ENCODE measurements around the gene CDC42EP4. TPM values are rescaled to one million over a fixed set of nuclear protein-coding genes. Genes with fewer than 3 reads are reported as not detected.
"Not testable (repeated sequence)": the region's sequence is repeated elsewhere in the genome, so short reads cannot be mapped to it uniquely, and the experiment has no call there.

Gene CDC42EP4
- total and polyA plus RNA-seq, 2 donors from 2014 or later: 26.2 to 76.9 TPM

DNA sequence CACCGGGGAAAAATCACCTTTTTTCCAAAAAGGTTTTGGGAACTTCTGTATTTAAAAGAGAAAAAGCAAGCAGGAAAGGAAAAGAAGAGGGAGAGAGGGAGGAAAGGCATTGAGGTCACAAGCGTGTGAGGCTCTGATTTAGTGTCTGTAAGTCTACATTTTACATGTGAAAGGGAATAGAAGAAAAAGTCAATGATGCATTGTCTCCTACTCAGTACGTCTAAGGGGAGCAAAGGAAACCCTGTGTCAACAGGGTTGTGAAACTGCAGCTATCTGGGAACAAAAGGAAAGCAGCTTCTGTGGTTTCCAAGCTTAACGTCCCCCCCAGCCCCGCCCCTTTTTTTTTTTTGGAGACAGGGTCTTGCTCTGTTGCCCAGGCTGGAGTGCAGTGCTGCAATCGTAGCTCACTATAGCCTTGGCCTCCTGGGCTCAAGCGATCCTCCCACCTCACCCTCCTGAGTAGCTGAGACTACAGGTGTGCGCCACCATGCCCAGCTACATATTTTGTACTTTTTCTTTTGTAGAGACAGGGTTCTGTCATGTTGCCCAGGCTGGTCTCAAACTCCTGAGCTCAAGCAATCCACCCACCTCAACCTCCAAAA lies 1.8 kb upstream of the CDC42EP4 start:
- intact Hi-C loops (cut with DNase I): no loop called here
- Histone ChIP-seq H3K9me3 (ENCODE audit: control insufficient read depth in 2 of 3, insufficient read depth in 1 of 3, low read length in 3 of 3) (no peaks in the 10 kb centered on the region), H3K27me3 (ENCODE audit: control insufficient read depth, insufficient read depth, low read length) (no peaks in the 10 kb centered on the region), H3K4me3 (ENCODE audit: low read length in 3 of 3) (no peak overlapping the region), H3K27ac (ENCODE audit: low read depth in 2 of 2, low read length in 2 of 2) (no peak overlapping the region), H3K4me1 (ENCODE audit: control insufficient read depth in 2 of 3, insufficient read depth in 2 of 3, low read depth in 1 of 3, low read length in 3 of 3) (peaks cover 0 to 16% (median 5%) of the 10 kb centered on the region in 3 donors), H3K9ac (ENCODE audit: low read length in 3 of 3) (no peak overlapping the region), H3K36me3 (ENCODE audit: control insufficient read depth in 2 of 3, insufficient read depth in 3 of 3, low read length in 3 of 3) (no peaks in the 10 kb centered on the region)
- DNase-seq (no peak), FAIRE-seq (no peak)
- TF ChIP-seq, protein P1, sequence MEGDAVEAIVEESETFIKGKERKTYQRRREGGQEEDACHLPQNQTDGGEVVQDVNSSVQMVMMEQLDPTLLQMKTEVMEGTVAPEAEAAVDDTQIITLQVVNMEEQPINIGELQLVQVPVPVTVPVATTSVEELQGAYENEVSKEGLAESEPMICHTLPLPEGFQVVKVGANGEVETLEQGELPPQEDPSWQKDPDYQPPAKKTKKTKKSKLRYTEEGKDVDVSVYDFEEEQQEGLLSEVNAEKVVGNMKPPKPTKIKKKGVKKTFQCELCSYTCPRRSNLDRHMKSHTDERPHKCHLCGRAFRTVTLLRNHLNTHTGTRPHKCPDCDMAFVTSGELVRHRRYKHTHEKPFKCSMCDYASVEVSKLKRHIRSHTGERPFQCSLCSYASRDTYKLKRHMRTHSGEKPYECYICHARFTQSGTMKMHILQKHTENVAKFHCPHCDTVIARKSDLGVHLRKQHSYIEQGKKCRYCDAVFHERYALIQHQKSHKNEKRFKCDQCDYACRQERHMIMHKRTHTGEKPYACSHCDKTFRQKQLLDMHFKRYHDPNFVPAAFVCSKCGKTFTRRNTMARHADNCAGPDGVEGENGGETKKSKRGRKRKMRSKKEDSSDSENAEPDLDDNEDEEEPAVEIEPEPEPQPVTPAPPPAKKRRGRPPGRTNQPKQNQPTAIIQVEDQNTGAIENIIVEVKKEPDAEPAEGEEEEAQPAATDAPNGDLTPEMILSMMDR (IDR thresholded peaks at IDR 0.05; ENCODE audit: borderline replicate concordance, extremely low read depth, insufficient read depth): no peak

- H3K9ac ChIP-seq (ENCODE audit: low read length in 3 of 3); H3K27me3 ChIP-seq (ENCODE audit: control insufficient read depth, insufficient read depth, low read length); intact Hi-C loops (cut with DNase I); DNase-seq; H3K36me3 ChIP-seq (ENCODE audit: control insufficient read depth in 2 of 3, insufficient read depth in 3 of 3, low read length in 3 of 3); H3K4me3 ChIP-seq (ENCODE audit: low read length in 3 of 3); FAIRE-seq; H3K9me3 ChIP-seq (ENCODE audit: control insufficient read depth in 2 of 3, insufficient read depth in 1 of 3, low read length in 3 of 3); H3K27ac ChIP-seq (ENCODE audit: low read depth in 2 of 2, low read length in 2 of 2): not testable (repeated sequence)
- peaks cover 0 to 20% (median 7%) of the 10 kb centered on the region in 3 donors for H3K4me1 ChIP-seq (ENCODE audit: control insufficient read depth in 2 of 3, insufficient read depth in 2 of 3, low read depth in 1 of 3, low read length in 3 of 3)
These were observed 1.1 kb upstream of the CDC42EP4 start for GRCh38 chr17:73312887-73313286.

DNA sequence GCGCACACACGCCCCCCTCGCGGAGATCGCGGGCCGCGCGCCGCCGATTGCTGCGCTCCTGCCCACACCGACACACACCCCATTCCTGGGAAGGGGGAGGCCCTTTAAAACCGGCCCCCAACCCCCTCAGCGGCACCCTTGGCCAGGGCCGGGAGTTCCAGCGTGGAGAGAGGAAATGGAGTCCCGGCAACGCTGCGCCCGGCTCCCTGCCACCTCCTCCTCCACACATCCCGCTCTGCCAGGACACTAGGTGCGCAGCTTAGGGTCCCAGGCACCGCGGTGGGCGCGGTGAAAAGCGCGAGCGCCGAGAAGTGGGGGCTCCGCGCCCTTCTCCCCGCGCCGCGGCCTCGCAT lies 397 bp downstream of the CDC42EP4 start:
- DNase-seq (peak in 2 of 5 donors; percentile 37 to 89), FAIRE-seq (no peak)
- TF ChIP-seq, protein P1 (IDR thresholded peaks at IDR 0.05; ENCODE audit: borderline replicate concordance, extremely low read depth, insufficient read depth): no peak
- Histone ChIP-seq H3K4me3 (ENCODE audit: low read length in 3 of 3) (peak overlapping the region; percentile 90 to 95 (median 92)), H3K27me3 (ENCODE audit: control insufficient read depth, insufficient read depth, low read length) (no peaks in the 10 kb centered on the region), H3K9ac (ENCODE audit: low read length in 3 of 3) (peak overlapping the region; percentile 78 to 97 (median 97)), H3K36me3 (ENCODE audit: control insufficient read depth in 2 of 3, insufficient read depth in 3 of 3, low read length in 3 of 3) (no peaks in the 10 kb centered on the region), H3K9me3 (ENCODE audit: control insufficient read depth in 2 of 3, insufficient read depth in 1 of 3, low read length in 3 of 3) (no peaks in the 10 kb centered on the region), H3K27ac (ENCODE audit: low read depth in 2 of 2, low read length in 2 of 2) (peak overlapping the region; percentile 97 to 98), H3K4me1 (ENCODE audit: control insufficient read depth in 2 of 3, insufficient read depth in 2 of 3, low read depth in 1 of 3, low read length in 3 of 3) (peaks cover 0 to 24% (median 15%) of the 10 kb centered on the region in 3 donors)
- intact Hi-C loops (cut with DNase I): no loop called here

DNA sequence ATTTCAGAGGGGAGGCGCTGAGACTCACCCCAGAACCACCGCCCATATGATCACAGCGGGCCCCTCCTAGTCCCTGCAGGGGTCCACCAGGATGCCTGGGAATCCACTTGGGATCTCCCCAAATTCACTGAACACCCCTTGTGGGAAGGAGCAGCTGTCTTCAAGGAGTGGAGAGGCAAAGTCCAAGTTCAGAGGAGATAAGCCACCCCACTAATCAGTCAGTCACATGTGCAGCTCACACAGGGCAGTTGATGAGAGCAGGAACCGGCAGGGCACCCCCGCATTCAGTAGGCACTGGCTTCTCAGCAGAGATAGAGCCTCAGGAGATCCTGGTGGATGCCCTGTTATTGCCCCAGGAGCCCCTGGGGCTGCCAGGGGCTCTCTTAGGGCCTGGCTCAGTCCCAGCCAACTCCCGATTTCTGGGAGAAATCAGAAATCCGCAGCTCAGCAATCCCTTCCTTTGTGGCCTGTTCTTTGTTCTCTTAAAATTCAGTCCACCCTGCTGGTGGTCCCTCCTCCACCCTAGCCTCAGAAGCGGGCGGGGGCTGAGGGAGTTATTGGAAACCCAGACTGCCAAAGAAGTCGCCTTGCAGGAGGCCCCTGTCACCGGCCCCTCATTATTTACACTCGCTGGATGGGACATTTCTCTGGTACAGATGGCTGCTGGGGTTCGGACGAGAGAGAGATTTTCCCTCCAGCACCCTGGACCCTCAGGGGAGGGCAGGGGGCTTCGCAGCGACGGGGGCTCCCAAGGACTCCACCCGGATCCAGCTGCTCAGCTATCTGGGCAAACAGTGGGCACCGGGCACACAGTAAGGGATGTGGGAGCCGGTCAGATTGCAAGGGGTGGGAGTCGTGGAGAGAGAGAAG lies 1.8 kb downstream of the CDC42EP4 start:
- peak in 4 of 5 donors; percentile 81 to 91 (median 84) for DNase-seq
- peaks cover 4 to 33% (median 26%) of the 10 kb centered on the region in 3 donors for H3K4me1 ChIP-seq (ENCODE audit: control insufficient read depth in 2 of 3, insufficient read depth in 2 of 3, low read depth in 1 of 3, low read length in 3 of 3)

DNA sequence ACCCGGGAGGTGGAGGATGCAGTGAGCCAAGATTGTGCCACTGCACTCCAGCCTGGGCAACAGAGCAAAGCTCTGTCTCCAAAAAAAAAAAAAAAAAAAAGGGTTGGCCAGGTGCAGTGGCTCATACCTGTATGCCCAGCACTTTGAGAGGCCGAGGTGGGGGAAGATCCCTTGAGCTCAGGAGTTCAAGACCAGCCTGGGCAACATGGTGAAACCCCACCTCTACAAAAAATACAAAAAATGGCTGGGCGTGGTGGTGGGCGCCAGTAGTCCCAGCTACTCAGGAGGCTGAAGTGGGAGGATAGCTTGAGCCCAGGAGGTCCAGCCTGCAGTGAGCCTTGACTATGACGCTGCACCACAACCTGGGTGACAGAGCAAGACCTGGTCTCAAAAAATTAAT lies 2.8 kb downstream of the CDC42EP4 start:
- H3K9ac ChIP-seq (ENCODE audit: low read length in 3 of 3); intact Hi-C loops (cut with DNase I); DNase-seq; H3K9me3 ChIP-seq (ENCODE audit: control insufficient read depth in 2 of 3, insufficient read depth in 1 of 3, low read length in 3 of 3); H3K36me3 ChIP-seq (ENCODE audit: control insufficient read depth in 2 of 3, insufficient read depth in 3 of 3, low read length in 3 of 3); H3K27me3 ChIP-seq (ENCODE audit: control insufficient read depth, insufficient read depth, low read length); FAIRE-seq: not testable (repeated sequence)
- H3K4me3 ChIP-seq (ENCODE audit: low read length in 3 of 3): peak overlapping the region in 1 of 3 donors; percentile 65
- H3K4me1 ChIP-seq (ENCODE audit: control insufficient read depth in 2 of 3, insufficient read depth in 2 of 3, low read depth in 1 of 3, low read length in 3 of 3): peaks cover 4 to 40% (median 26%) of the 10 kb centered on the region in 3 donors
- peak overlapping the region; percentile 94 to 97 for H3K27ac ChIP-seq (ENCODE audit: low read depth in 2 of 2, low read length in 2 of 2)

More for the DNA sequence above, 1.8 kb downstream of the CDC42EP4 start:
- intact Hi-C loops (cut with DNase I): no loop called here
- Histone ChIP-seq H3K27me3 (ENCODE audit: control insufficient read depth, insufficient read depth, low read length) (no peaks in the 10 kb centered on the region), H3K36me3 (ENCODE audit: control insufficient read depth in 2 of 3, insufficient read depth in 3 of 3, low read length in 3 of 3) (no peaks in the 10 kb centered on the region), H3K9ac (ENCODE audit: low read length in 3 of 3) (peak overlapping the region; percentile 56 to 97 (median 87)), H3K27ac (ENCODE audit: low read depth in 2 of 2, low read length in 2 of 2) (peak overlapping the region; percentile 97 to 98), H3K9me3 (ENCODE audit: control insufficient read depth in 2 of 3, insufficient read depth in 1 of 3, low read length in 3 of 3) (no peaks in the 10 kb centered on the region), H3K4me3 (ENCODE audit: low read length in 3 of 3) (peak overlapping the region; percentile 69 to 95 (median 90))
- FAIRE-seq: no peak
- TF ChIP-seq, protein P1 (IDR thresholded peaks at IDR 0.05; ENCODE audit: borderline replicate concordance, extremely low read depth, insufficient read depth): no peak
